Adrenal gland (tissue), 5 donors: ENCODE measurements around the gene DUOXA1.

Experiments used
- CTCF ChIP-seq, 6 experiments: fragments of 450-650 bp in 4 of 6; fragments of 200-600 bp in 2 of 6; sonication (generic) in 1 of 6; IDR thresholded peaks; 1 replicate in 5 of 6; 2 replicates in 1 of 6; pipeline versions ENCODE4 v1.5.1 to v1.8.0; 2016 to 2021; ENCODE audit warnings: antibody characterized with exemption in 6 of 6, mild to moderate bottlenecking in 2 of 6, moderate library complexity in 1 of 6
- POLR2A ChIP-seq, 2 donors: fragments of 450-650 bp; IDR thresholded peaks; one replicate each; pipeline ENCODE4 v1.6.1; 2017; ENCODE audit warnings: antibody characterized with exemption in 2 of 2, mild to moderate bottlenecking in 2 of 2, moderate library complexity in 1 of 2
- donor health status: DM: no; HTN: no; CAD: no.

- TF ChIP-seq POLR2A (IDR thresholded peaks at IDR 0.05) (no peak), CTCF (IDR thresholded peaks at IDR 0.05) (no peak)
Measured at GRCh38 chr15:45093622-45094357, 35.9 kb downstream of the DUOXA1 start.
